Measurements from ENCODE around the gene ANXA8. TPM values are rescaled to one million over a fixed set of nuclear protein-coding genes. Genes with fewer than 3 reads are reported as not detected.
"Not testable (repeated sequence)": the region's sequence is repeated elsewhere in the genome, so short reads cannot be mapped to it uniquely, and the experiment has no call there.

ANXA8 gene
- total and polyA plus RNA-seq, 9 donors = 0.10 to 3.1 (median 0.43) TPM; not detected in 4

GRCh38 chr10:47481182-47481766 lies 2.6 kb downstream of the ANXA8 start:
- H3K4me1 ChIP-seq (ENCODE audit: control insufficient read depth, insufficient read depth, low read length); H3K27ac ChIP-seq (ENCODE audit: low read length): not testable (repeated sequence)
- no CpG with 5 or more reads among the region's 10 CpGs for WGBS (ENCODE audit: insufficient coverage)

GRCh38 chr10:47480133-47480532 lies 3.8 kb downstream of the ANXA8 start:
- not testable (repeated sequence) for H3K4me1 ChIP-seq (ENCODE audit: control insufficient read depth, insufficient read depth, low read length); H3K27ac ChIP-seq (ENCODE audit: low read length); H3K27me3 ChIP-seq (ENCODE audit: control insufficient read depth, insufficient read depth, low read length); H3K4me3 ChIP-seq (ENCODE audit: low read length); DNase-seq; H3K36me3 ChIP-seq (ENCODE audit: control insufficient read depth, insufficient read depth, low read length); H3K9me3 ChIP-seq (replicated peaks; ENCODE audit: control insufficient read depth, low read depth, low read length)
- no CpG with 5 or more reads among the region's 3 CpGs for WGBS (ENCODE audit: insufficient coverage)

More at GRCh38 chr10:47481182-47481766, 2.6 kb downstream of the ANXA8 start:
- H3K27me3 ChIP-seq (ENCODE audit: control insufficient read depth, insufficient read depth, low read length); DNase-seq; H3K36me3 ChIP-seq (ENCODE audit: control insufficient read depth, insufficient read depth, low read length); H3K9me3 ChIP-seq (replicated peaks; ENCODE audit: control insufficient read depth, low read depth, low read length); H3K4me3 ChIP-seq (ENCODE audit: low read length): not testable (repeated sequence)

- not testable (repeated sequence) for H3K4me3 ChIP-seq (ENCODE audit: low read length); H3K4me1 ChIP-seq (ENCODE audit: control insufficient read depth, insufficient read depth, low read length); H3K36me3 ChIP-seq (ENCODE audit: control insufficient read depth, insufficient read depth, low read length); H3K9me3 ChIP-seq (replicated peaks; ENCODE audit: control insufficient read depth, low read depth, low read length); H3K27ac ChIP-seq (ENCODE audit: low read length); DNase-seq; H3K27me3 ChIP-seq (ENCODE audit: control insufficient read depth, insufficient read depth, low read length)
- WGBS (ENCODE audit: insufficient coverage) = no CpG with 5 or more reads among the region's 5 CpGs
Observed at GRCh38 chr10:47478114-47478513, 5.8 kb downstream of the ANXA8 start.

GRCh38 chr10:47477078-47477477 lies 6.8 kb downstream of the ANXA8 start:
- not testable (repeated sequence) for H3K36me3 ChIP-seq (ENCODE audit: control insufficient read depth, insufficient read depth, low read length); H3K27ac ChIP-seq (ENCODE audit: low read length); H3K27me3 ChIP-seq (ENCODE audit: control insufficient read depth, insufficient read depth, low read length); H3K4me3 ChIP-seq (ENCODE audit: low read length); H3K9me3 ChIP-seq (replicated peaks; ENCODE audit: control insufficient read depth, low read depth, low read length); H3K4me1 ChIP-seq (ENCODE audit: control insufficient read depth, insufficient read depth, low read length); DNase-seq
- WGBS (ENCODE audit: insufficient coverage) = no CpG with 5 or more reads among the region's 11 CpGs

GRCh38 chr10:47475101-47475500 lies 8.8 kb downstream of the ANXA8 start:
- no CpG with 5 or more reads among the region's 5 CpGs for WGBS (ENCODE audit: insufficient coverage)
- not testable (repeated sequence) for H3K27me3 ChIP-seq (ENCODE audit: control insufficient read depth, insufficient read depth, low read length)

GRCh38 chr10:47473516-47473915 lies 10.4 kb downstream of the ANXA8 start:
- H3K27me3 ChIP-seq (ENCODE audit: control insufficient read depth, insufficient read depth, low read length); H3K36me3 ChIP-seq (ENCODE audit: control insufficient read depth, insufficient read depth, low read length); H3K4me3 ChIP-seq (ENCODE audit: low read length); DNase-seq; H3K9me3 ChIP-seq (replicated peaks; ENCODE audit: control insufficient read depth, low read depth, low read length); H3K27ac ChIP-seq (ENCODE audit: low read length); H3K4me1 ChIP-seq (ENCODE audit: control insufficient read depth, insufficient read depth, low read length): not testable (repeated sequence)
- WGBS (ENCODE audit: insufficient coverage) = no CpG with 5 or more reads among the region's 7 CpGs

More at GRCh38 chr10:47475101-47475500, 8.8 kb downstream of the ANXA8 start:
- H3K4me3 ChIP-seq (ENCODE audit: low read length); DNase-seq; H3K27ac ChIP-seq (ENCODE audit: low read length); H3K4me1 ChIP-seq (ENCODE audit: control insufficient read depth, insufficient read depth, low read length); H3K36me3 ChIP-seq (ENCODE audit: control insufficient read depth, insufficient read depth, low read length); H3K9me3 ChIP-seq (replicated peaks; ENCODE audit: control insufficient read depth, low read depth, low read length): not testable (repeated sequence)

GRCh38 chr10:47472647-47473046 lies 11.3 kb downstream of the ANXA8 start:
- not testable (repeated sequence) for H3K9me3 ChIP-seq (replicated peaks; ENCODE audit: control insufficient read depth, low read depth, low read length); H3K27ac ChIP-seq (ENCODE audit: low read length); H3K27me3 ChIP-seq (ENCODE audit: control insufficient read depth, insufficient read depth, low read length); H3K4me1 ChIP-seq (ENCODE audit: control insufficient read depth, insufficient read depth, low read length); H3K4me3 ChIP-seq (ENCODE audit: low read length); DNase-seq; H3K36me3 ChIP-seq (ENCODE audit: control insufficient read depth, insufficient read depth, low read length)
- no CpG with 5 or more reads among the region's 3 CpGs for WGBS (ENCODE audit: insufficient coverage)

- H3K36me3 ChIP-seq (ENCODE audit: control insufficient read depth, insufficient read depth, low read length); H3K4me1 ChIP-seq (ENCODE audit: control insufficient read depth, insufficient read depth, low read length); H3K4me3 ChIP-seq (ENCODE audit: low read length); H3K27me3 ChIP-seq (ENCODE audit: control insufficient read depth, insufficient read depth, low read length); H3K27ac ChIP-seq (ENCODE audit: low read length); DNase-seq; H3K9me3 ChIP-seq (replicated peaks; ENCODE audit: control insufficient read depth, low read depth, low read length): not testable (repeated sequence)
- no CpG with 5 or more reads among the region's 5 CpGs for WGBS (ENCODE audit: insufficient coverage)
Observed at GRCh38 chr10:47472072-47472471, 11.8 kb downstream of the ANXA8 start.

- WGBS (ENCODE audit: insufficient coverage) = 90% methylated on average over 2 of the region's 20 CpGs
- H3K4me3 ChIP-seq (ENCODE audit: low read length); H3K9me3 ChIP-seq (replicated peaks; ENCODE audit: control insufficient read depth, low read depth, low read length); H3K36me3 ChIP-seq (ENCODE audit: control insufficient read depth, insufficient read depth, low read length); DNase-seq; H3K4me1 ChIP-seq (ENCODE audit: control insufficient read depth, insufficient read depth, low read length); H3K27ac ChIP-seq (ENCODE audit: low read length); H3K27me3 ChIP-seq (ENCODE audit: control insufficient read depth, insufficient read depth, low read length): not testable (repeated sequence)
Observed at GRCh38 chr10:47468731-47469528, 15.0 kb downstream of the ANXA8 start.

GRCh38 chr10:47467957-47468356 lies 16.0 kb downstream of the ANXA8 start:
- not testable (repeated sequence) for H3K9me3 ChIP-seq (replicated peaks; ENCODE audit: control insufficient read depth, low read depth, low read length); H3K27me3 ChIP-seq (ENCODE audit: control insufficient read depth, insufficient read depth, low read length); H3K4me1 ChIP-seq (ENCODE audit: control insufficient read depth, insufficient read depth, low read length); H3K27ac ChIP-seq (ENCODE audit: low read length); DNase-seq; H3K36me3 ChIP-seq (ENCODE audit: control insufficient read depth, insufficient read depth, low read length); H3K4me3 ChIP-seq (ENCODE audit: low read length)
- no CpG with 5 or more reads among the region's 7 CpGs for WGBS (ENCODE audit: insufficient coverage)

All from muscle of leg (tissue), 11 donors.